K562 (cell line): ENCODE data around the gene KRTAP1-5. TPM values are rescaled to one million over a fixed set of nuclear protein-coding genes. Genes with fewer than 3 reads are reported as not detected.

ENCODE experiments used
- ATAC-seq: fragments of 200-7000 bp; cut with Tn5 transposase; 3 replicates; pipeline ENCODE4 v1.9.1; 2020; ENCODE audit warnings: moderate library complexity
- BruUV-seq: library from RNA; stranded (reverse); fragments of 400-500 nt; replicated peaks from 2 replicates; lab custom pipeline; 2021; lab: Mats Ljungman, UMichigan
- CTCF ChIA-PET: fragments of 300-600 bp; formaldehyde crosslinking; extraction: SDS; loops from one replicate; lab custom pipeline; 2021; ENCODE audit warnings: low intra/inter-chr PET ratio; lab: Yijun Ruan, JAX
- POLR2A ChIA-PET: fragments of 300-600, 350-650 bp; sonication (Branson Sonifier 250); formaldehyde crosslinking; extraction: SDS; loops from one replicate; lab custom pipeline; 2021; ENCODE audit warnings: antibody characterized with exemption, inconsistent platforms; lab: Yijun Ruan, JAX
- DNase-seq, 4 experiments: peaks; one replicate each; pipeline versions ENCODE4 v3.0.0 to v3.0.0-alpha.2; 2011 to 2018; ENCODE audit warnings: low spot score in 3 of 4, mixed read lengths in 3 of 4; ENCODE audit errors: extremely low read depth in 1 of 4
- FAIRE-seq: peaks from 2 replicates; lab custom pipeline; 2011; peaks lifted over from hg19 to GRCh38; lab: Jason Lieb, UNC
- H2AFZ ChIP-seq: 2 replicates; pipeline ENCODE4 v1.6.0; 2011; ENCODE audit warnings: low read depth, low read length, control low read depth, inconsistent platforms
- H3K27ac ChIP-seq: fragments of 200-600 bp; 3 replicates; pipeline ENCODE4 v1.8.0; 2011; ENCODE audit warnings: low read depth, mild to moderate bottlenecking, control low read depth, inconsistent platforms, low read length, moderate library complexity, mixed read lengths; ENCODE audit errors: extremely low read depth
- H3K27me3 ChIP-seq, 2 experiments: fragments of 300-600 bp in 1 of 2; 2 replicates in 1 of 2; 3 replicates in 1 of 2; pipeline versions ENCODE4 v1.6.0 to v1.8.0; 2011; ENCODE audit warnings: inconsistent platforms in 2 of 2, low read length in 2 of 2, mild to moderate bottlenecking in 1 of 2, mixed read lengths in 1 of 2, moderate library complexity in 1 of 2; ENCODE audit not compliant: control insufficient read depth in 2 of 2, insufficient read depth in 2 of 2
- H3K36me3 ChIP-seq: fragments of 300-600 bp; 3 replicates; pipeline ENCODE4 v1.8.0; 2011; ENCODE audit warnings: mild to moderate bottlenecking, low read length, inconsistent platforms; ENCODE audit not compliant: control insufficient read depth, insufficient read depth
- H3K4me1 ChIP-seq, 2 experiments: fragments of 200-600 bp in 1 of 2; replicated peaks in 1 of 2; 2 replicates in 1 of 2; 3 replicates in 1 of 2; pipeline versions ENCODE4 v1.5.1 to v1.8.0; 2011; ENCODE audit warnings: inconsistent platforms in 2 of 2, low read length in 2 of 2, mild to moderate bottlenecking in 1 of 2, mixed read lengths in 1 of 2, moderate library complexity in 1 of 2; ENCODE audit not compliant: control insufficient read depth in 2 of 2, insufficient read depth in 2 of 2
- H3K4me2 ChIP-seq: 2 replicates; pipeline ENCODE4 v1.6.1; 2011; ENCODE audit warnings: low read length, control low read depth, inconsistent platforms, mixed read lengths; ENCODE audit not compliant: insufficient read depth
- H3K4me3 ChIP-seq: fragments of 200-600 bp; sonication (generic), shearing (Covaris generic); 2 replicates; pipeline ENCODE4 v1.5.1; 2016; ENCODE audit warnings: control low read depth, inconsistent platforms
- H3K79me2 ChIP-seq: fragments of 200-600 bp; 3 replicates; pipeline ENCODE4 v1.8.0; 2011; ENCODE audit warnings: low read length, inconsistent platforms; ENCODE audit not compliant: control insufficient read depth, insufficient read depth
- H3K9ac ChIP-seq, 2 experiments: 2 replicates each; pipeline versions ENCODE4 v1.6.0 to v1.6.1; 2011; ENCODE audit warnings: low read depth in 2 of 2, low read length in 2 of 2, control low read depth in 1 of 2, inconsistent platforms in 1 of 2, mild to moderate bottlenecking in 1 of 2, mixed read lengths in 1 of 2; ENCODE audit not compliant: insufficient read depth in 1 of 2
- H3K9me1 ChIP-seq: one replicate; pipeline ENCODE4 v1.6.0; 2011; ENCODE audit warnings: inconsistent platforms, mild to moderate bottlenecking, low read length, moderate library complexity; ENCODE audit not compliant: control insufficient read depth, insufficient read depth
- H3K9me3 ChIP-seq: replicated peaks from 2 replicates; pipeline ENCODE4 v1.5.1; 2011; ENCODE audit warnings: low read depth, low read length, inconsistent platforms; ENCODE audit not compliant: control insufficient read depth, insufficient read depth
- H4K20me1 ChIP-seq: replicated peaks from 2 replicates; pipeline ENCODE4 v1.6.1; 2011; ENCODE audit warnings: low read length, inconsistent platforms, mixed read lengths; ENCODE audit not compliant: control insufficient read depth, insufficient read depth
- FOS ChIP-seq: IDR thresholded peaks from 3 replicates; pipeline ENCODE4 v1.6.1; 2011; ENCODE audit not compliant: insufficient read length; ENCODE audit errors: extremely low read depth
- GTF2F1 ChIP-seq: IDR thresholded peaks from 2 replicates; pipeline ENCODE4 v1.6.1; 2011; ENCODE audit warnings: low read depth, low read length, improper control_type of control experiment
- HDAC2 ChIP-seq: fragments of 450-650 bp; IDR thresholded peaks from 2 replicates; pipeline ENCODE4 v1.6.1; 2016; ENCODE audit warnings: mild to moderate bottlenecking
- HMG20B ChIP-seq: fragments of 250-450 bp; sonication (Bioruptor Pico); IDR thresholded peaks from 2 replicates; pipeline ENCODE4 v1.5.0; 2021; ENCODE audit warnings: mild to moderate bottlenecking
- KHSRP ChIP-seq: fragments of 450-650 bp; IDR thresholded peaks from 2 replicates; pipeline ENCODE4 v1.6.1; 2017
- NFIC ChIP-seq: fragments of 450-650 bp; IDR thresholded peaks from 2 replicates; pipeline ENCODE4 v1.6.1; 2017; ENCODE audit warnings: mild to moderate bottlenecking, inconsistent platforms
- SRSF7 ChIP-seq: fragments of 200-400 bp; formaldehyde crosslinking; optimal IDR thresholded peaks from 2 replicates; pipeline ENCODE3; 2017; ENCODE audit warnings: mild to moderate bottlenecking, low read depth, low read length
- ZNF121 ChIP-seq: sonication (generic); formaldehyde crosslinking; conservative IDR thresholded peaks from 2 replicates; pipeline ENCODE4 v1.8.0; 2022; ENCODE audit warnings: missing genetic modification reagents
- ZNF589 ChIP-seq: fragments of 200-800 bp; sonication (Bioruptor generic); IDR thresholded peaks from 2 replicates; pipeline ENCODE4 v1.6.1; 2016; ENCODE audit warnings: low read depth, missing genetic modification characterization, missing compliant biosample characterization
- WGBS: fragments of 100-300 bp; shearing (Covaris generic); methylation state at CpG from one replicate; pipeline ENCODE4 v1.1.6; 2016; ENCODE audit warnings: low coverage, mixed read lengths; ENCODE audit not compliant: insufficient coverage; ENCODE audit errors: missing lambda C conversion rate; 5-methylcytosine and 5-hydroxymethylcytosine counted together
- in situ Hi-C: fragments of 300-500 bp; cut with MboI; formaldehyde crosslinking; loops from 4 replicates; pipeline ENCODE4 v1.15.0; 2018; ENCODE audit warnings: inconsistent platforms, mixed read lengths
- intact Hi-C: fragments of 100-400 bp; cut with micrococcal nuclease; formaldehyde crosslinking; loops from 2 replicates; pipeline ENCODE4 v1.14.2; 2022
- polyA plus RNA-seq, 8 experiments: library from polyadenylated mRNA; depleted of rRNA in 4 of 8; stranded (reverse) in 5 of 8; unstranded in 3 of 8; fragments of >200 nt; fragmentation: Nextera tagmentation in 2 of 8; fragmentation: Illumina TruSeq in 1 of 8; extraction: Ambion mirVana in 2 of 8; extraction: Trizol in 1 of 8; gene quantifications; 2 replicates each; pipeline versions ENCODE4 v1.2.1 to v1.2.3, GENCODE V29; 2011 to 2014; ENCODE audit warnings: inconsistent platforms in 1 of 8, missing spikeins in 1 of 8
- total RNA-seq, 7 experiments: library from RNA; depleted of rRNA in 6 of 7; stranded (reverse); fragments of >200 nt in 6 of 7; fragmentation: Illumina TruSeq in 2 of 7; extraction: Trizol in 2 of 7; gene quantifications; 2 replicates each; pipeline versions ENCODE4 v1.2.1 to v1.2.3, GENCODE V29; 2011 to 2021; ENCODE audit warnings: low replicate concordance in 1 of 7
- TF ChIP-seq, protein P1 (sequence below): sonication (generic); formaldehyde crosslinking; IDR thresholded peaks from 2 replicates; pipeline ENCODE4 v1.8.0; 2022; ENCODE audit warnings: mild to moderate bottlenecking, missing genetic modification reagents
- TF ChIP-seq, protein P2 (sequence below): sonication (generic); formaldehyde crosslinking; IDR thresholded peaks from 2 replicates; pipeline ENCODE4 v1.8.0; 2022; ENCODE audit warnings: missing genetic modification reagents, mild to moderate bottlenecking, borderline replicate concordance
- TF ChIP-seq, protein P3 (sequence below): fragments of 450-650 bp; IDR thresholded peaks from 2 replicates; pipeline ENCODE4 v1.6.1; 2014; ENCODE audit warnings: low read depth, mild to moderate bottlenecking, moderate library complexity, borderline replicate concordance

Gene KRTAP1-5
- total and polyA plus RNA-seq, 9 of the 15 experiments (the other 6 are each of a cell fraction or from before 2014, with no cell fraction given) = not detected

DNA sequence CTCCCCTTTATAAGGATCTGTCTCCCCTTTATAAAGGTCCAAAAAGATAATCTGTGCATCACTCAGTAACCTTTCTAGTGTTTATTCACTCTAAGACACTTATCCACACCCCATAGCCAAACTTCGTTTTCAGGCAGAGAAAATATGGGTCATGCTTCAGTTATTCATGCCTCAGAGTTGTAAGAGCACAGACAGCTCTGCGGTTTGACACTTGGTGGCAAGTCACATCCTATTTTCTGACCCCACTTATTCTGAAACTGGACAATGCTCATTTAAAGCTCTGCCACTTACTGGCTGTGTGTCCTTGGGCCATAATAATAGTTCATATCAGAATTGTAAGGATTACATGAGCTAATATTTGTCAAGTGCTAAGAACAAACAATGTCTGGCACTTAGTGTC is 22.1 kb upstream of the KRTAP1-5 start (continued):
- no peak for TF ChIP-seq FOS
- TF ChIP-seq, protein P1, sequence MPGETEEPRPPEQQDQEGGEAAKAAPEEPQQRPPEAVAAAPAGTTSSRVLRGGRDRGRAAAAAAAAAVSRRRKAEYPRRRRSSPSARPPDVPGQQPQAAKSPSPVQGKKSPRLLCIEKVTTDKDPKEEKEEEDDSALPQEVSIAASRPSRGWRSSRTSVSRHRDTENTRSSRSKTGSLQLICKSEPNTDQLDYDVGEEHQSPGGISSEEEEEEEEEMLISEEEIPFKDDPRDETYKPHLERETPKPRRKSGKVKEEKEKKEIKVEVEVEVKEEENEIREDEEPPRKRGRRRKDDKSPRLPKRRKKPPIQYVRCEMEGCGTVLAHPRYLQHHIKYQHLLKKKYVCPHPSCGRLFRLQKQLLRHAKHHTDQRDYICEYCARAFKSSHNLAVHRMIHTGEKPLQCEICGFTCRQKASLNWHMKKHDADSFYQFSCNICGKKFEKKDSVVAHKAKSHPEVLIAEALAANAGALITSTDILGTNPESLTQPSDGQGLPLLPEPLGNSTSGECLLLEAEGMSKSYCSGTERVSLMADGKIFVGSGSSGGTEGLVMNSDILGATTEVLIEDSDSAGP (CRISPR knock-in tag) = no peak

DNA sequence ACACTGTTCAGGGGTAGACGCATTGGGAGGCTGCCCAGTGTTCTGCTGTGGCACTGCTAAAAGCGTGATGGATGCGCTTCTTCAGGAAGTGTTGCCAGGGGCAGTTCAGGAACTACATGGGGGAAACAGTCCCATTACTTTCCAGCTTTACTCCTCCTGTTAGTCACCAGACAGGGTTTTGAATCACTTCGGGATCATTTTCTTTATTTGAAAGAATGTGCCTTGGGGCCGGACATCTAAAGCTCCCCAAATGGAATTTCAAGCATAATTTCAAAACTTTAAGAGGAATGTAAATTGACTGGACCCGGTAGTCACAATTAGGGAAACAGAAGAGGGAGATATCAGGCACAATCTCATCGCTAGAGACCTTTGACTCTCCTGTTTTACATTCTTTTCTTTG is 21.4 kb upstream of the KRTAP1-5 start:
- FAIRE-seq = no peak
- TF ChIP-seq ZNF121 (no peak), NFIC (no peak), KHSRP (no peak), HMG20B (CRISPR knock-in tag) (no peak), ZNF589 (CRISPR knock-in tag) (no peak), GTF2F1 (no peak), HDAC2 (no peak), SRSF7 (no peak)
- TF ChIP-seq, protein P2, sequence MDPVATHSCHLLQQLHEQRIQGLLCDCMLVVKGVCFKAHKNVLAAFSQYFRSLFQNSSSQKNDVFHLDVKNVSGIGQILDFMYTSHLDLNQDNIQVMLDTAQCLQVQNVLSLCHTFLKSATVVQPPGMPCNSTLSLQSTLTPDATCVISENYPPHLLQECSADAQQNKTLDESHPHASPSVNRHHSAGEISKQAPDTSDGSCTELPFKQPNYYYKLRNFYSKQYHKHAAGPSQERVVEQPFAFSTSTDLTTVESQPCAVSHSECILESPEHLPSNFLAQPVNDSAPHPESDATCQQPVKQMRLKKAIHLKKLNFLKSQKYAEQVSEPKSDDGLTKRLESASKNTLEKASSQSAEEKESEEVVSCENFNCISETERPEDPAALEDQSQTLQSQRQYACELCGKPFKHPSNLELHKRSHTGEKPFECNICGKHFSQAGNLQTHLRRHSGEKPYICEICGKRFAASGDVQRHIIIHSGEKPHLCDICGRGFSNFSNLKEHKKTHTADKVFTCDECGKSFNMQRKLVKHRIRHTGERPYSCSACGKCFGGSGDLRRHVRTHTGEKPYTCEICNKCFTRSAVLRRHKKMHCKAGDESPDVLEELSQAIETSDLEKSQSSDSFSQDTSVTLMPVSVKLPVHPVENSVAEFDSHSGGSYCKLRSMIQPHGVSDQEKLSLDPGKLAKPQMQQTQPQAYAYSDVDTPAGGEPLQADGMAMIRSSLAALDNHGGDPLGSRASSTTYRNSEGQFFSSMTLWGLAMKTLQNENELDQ = no peak
- TF ChIP-seq, protein P3, sequence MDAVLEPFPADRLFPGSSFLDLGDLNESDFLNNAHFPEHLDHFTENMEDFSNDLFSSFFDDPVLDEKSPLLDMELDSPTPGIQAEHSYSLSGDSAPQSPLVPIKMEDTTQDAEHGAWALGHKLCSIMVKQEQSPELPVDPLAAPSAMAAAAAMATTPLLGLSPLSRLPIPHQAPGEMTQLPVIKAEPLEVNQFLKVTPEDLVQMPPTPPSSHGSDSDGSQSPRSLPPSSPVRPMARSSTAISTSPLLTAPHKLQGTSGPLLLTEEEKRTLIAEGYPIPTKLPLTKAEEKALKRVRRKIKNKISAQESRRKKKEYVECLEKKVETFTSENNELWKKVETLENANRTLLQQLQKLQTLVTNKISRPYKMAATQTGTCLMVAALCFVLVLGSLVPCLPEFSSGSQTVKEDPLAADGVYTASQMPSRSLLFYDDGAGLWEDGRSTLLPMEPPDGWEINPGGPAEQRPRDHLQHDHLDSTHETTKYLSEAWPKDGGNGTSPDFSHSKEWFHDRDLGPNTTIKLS = no peak

More for the DNA sequence above, 21.4 kb upstream of the KRTAP1-5 start:
- Histone ChIP-seq H3K36me3 (no peaks in the 10 kb centered on the region), H3K27ac (no peak overlapping the region), H3K9ac (no peak overlapping the region), H4K20me1 (no peaks in the 10 kb centered on the region), H3K4me3 (no peak overlapping the region), H2AFZ (no peak overlapping the region), H3K79me2 (no peaks in the 10 kb centered on the region), H3K9me1 (no peaks in the 10 kb centered on the region), H3K4me2 (no peak overlapping the region), H3K27me3 (peaks cover 2 to 7% of the 10 kb centered on the region in 2 experiments; a peak in 3 of 5 replicates), H3K4me1 (no peaks in the 10 kb centered on the region), H3K9me3 (no peaks in the 10 kb centered on the region)
- no TSS peak for BruUV-seq
- in situ Hi-C loops = no loop called here
- POLR2A ChIA-PET = no interaction called here
- ATAC-seq (no peak), DNase-seq (no peak)
- WGBS = under 1% methylated on average over 7 of the region's 7 CpGs
- intact Hi-C loops = no loop called here
- CTCF ChIA-PET = no interaction called here
